Measurements from ENCODE around the gene GALNT12.

GALNT12 gene

DNA sequence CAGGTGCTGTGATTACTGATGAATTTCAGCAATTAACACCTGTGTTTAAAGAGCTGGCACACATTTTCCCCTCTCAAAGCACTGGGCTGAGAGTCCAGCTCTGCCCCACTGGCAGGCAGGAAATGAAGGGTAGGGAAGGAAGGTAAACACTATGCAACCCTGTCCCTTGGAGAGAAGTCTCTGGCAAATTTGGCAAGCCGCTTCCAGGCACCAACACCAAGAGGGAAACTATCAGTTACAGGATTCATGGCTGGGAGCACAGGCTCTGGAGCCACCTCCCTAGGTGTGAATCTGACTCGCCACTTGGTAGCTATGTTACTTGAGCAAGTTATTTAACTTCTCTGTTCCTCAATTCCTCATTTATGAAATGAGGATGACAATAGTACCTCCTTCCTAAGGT is 14.4 kb upstream of the GALNT12 start:
- POLR2A ChIA-PET, result interaction anchor here (0.6 kb wide), 1 partner anchor 231 kb away, joined by 3 read pairs; no protein-coding TSS in a partner anchor
- CTCF ChIA-PET, result interaction anchor here (0.9 to 15.7 kb wide), 5 partner anchors 10 to 722 kb away, joined by 3 to 202 read pairs (median 4); partner anchors contain the start of gene GALNT12

GRCh38 chr9:98794802-98795201 is 12.7 kb upstream of the GALNT12 start:
- ChIA-PET POLR2A (no interaction called here), CTCF (interaction anchor here (9.7 to 15.7 kb wide), 2 partner anchors 12 to 19 kb away, joined by 116 to 202 read pairs; partner anchors contain the start of gene GALNT12)
- no peak for TF ChIP-seq CTCF (IDR thresholded peaks at IDR 0.05; ENCODE audit: insufficient read depth, low read length, missing control alignments)
- no peak for DNase-seq (ENCODE audit: low read depth, low spot score)
- no peak overlapping the region for H3K4me3 ChIP-seq (ENCODE audit: low read depth, low read length)

More for the DNA sequence above, 14.4 kb upstream of the GALNT12 start:
- no peak for TF ChIP-seq CTCF (IDR thresholded peaks at IDR 0.05; ENCODE audit: insufficient read depth, low read length, missing control alignments)
- no peak overlapping the region for H3K4me3 ChIP-seq (ENCODE audit: low read depth, low read length)
- no peak for DNase-seq (ENCODE audit: low read depth, low spot score)

- ChIA-PET POLR2A (no interaction called here), CTCF (interaction anchor here (1.4 to 15.7 kb wide), 3 partner anchors 10 to 20 kb away, joined by 6 to 202 read pairs (median 116); partner anchors contain the start of gene GALNT12)
- no peak for DNase-seq (ENCODE audit: low read depth, low spot score)
- no peak for TF ChIP-seq CTCF (IDR thresholded peaks at IDR 0.05; ENCODE audit: insufficient read depth, low read length, missing control alignments)
- peak overlapping the region; percentile 67 for H3K4me3 ChIP-seq (ENCODE audit: low read depth, low read length)
Observed at GRCh38 chr9:98795295-98795955, 12.0 kb upstream of the GALNT12 start.

- TF ChIP-seq CTCF (IDR thresholded peaks at IDR 0.05; ENCODE audit: insufficient read depth, low read length, missing control alignments), result no peak
- CTCF ChIA-PET, result interaction anchor here (1.4 to 15.7 kb wide), 3 partner anchors 11 to 20 kb away, joined by 6 to 202 read pairs (median 116); partner anchors contain the start of gene GALNT12
- POLR2A ChIA-PET, result interaction anchor here (0.5 kb wide), 1 partner anchor 595 kb away, joined by 4 read pairs; no protein-coding TSS in a partner anchor
- H3K4me3 ChIP-seq (ENCODE audit: low read depth, low read length), result peak overlapping the region; percentile 67
- no peak for DNase-seq (ENCODE audit: low read depth, low spot score)
Observed at GRCh38 chr9:98795970-98796363, 11.5 kb upstream of the GALNT12 start.

DNA sequence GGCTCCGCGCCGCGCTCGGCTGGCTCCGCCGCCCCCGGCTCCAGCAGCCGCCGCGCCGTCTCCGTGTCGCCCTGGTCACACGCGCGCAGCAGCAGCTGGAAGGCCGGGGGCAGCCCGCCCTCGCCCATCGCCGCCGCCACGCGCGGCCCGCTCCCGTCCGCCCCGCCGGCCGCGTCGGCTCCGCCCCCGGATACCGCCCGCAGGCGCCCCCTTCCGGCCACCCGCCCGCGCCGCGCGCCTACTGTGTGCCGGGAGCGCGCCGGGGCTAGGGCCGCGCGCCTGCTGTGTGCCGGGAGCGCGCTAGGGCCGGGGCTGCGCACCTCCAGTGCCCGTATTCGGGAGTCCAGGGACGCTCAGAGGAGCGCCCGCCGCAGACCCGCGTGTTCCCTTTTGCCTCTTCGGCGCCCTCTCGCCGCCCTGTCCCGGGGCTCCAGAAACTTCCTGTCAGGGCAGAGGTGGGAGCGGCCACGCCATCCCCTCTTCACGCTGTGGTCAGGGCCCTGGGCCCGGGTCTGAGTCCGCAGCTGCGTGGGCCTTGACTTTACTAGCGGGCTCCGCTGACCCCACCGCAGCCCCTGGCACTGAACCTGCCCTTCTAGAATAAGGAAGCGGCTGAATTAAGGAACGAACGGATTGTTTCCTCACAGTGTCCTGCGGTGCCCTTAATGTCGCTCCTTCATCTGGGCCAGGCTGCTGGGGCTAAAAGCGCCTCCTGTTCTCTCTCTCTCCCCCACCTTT is 10.9 kb upstream of the GALNT12 start, which contains the start of gene ANKS6:
Gene ANKS6, minus strand, starts transcription at position 192 of the 738 bp plus-strand sequence. Its CDS starts 64 bp downstream, at position 128.
- ChIA-PET CTCF (interaction anchor here (1.2 to 15.7 kb wide), 6 partner anchors 11 to 540 kb away, joined by 3 to 202 read pairs (median 5); partner anchors contain the start of gene GALNT12), POLR2A (interaction anchor here (0.5 kb wide), 1 partner anchor 595 kb away, joined by 4 read pairs; no protein-coding TSS in a partner anchor)
- no peak for DNase-seq (ENCODE audit: low read depth, low spot score)
- TF ChIP-seq CTCF (IDR thresholded peaks at IDR 0.05; ENCODE audit: insufficient read depth, low read length, missing control alignments), result peak; percentile 57
- peak within 1 kb of the TSS; percentile 67 for H3K4me3 ChIP-seq (ENCODE audit: low read depth, low read length)

All from AG04449 (cell line).